ENCODE measurements around the gene GUCA1C.

Gene GUCA1C

DNA sequence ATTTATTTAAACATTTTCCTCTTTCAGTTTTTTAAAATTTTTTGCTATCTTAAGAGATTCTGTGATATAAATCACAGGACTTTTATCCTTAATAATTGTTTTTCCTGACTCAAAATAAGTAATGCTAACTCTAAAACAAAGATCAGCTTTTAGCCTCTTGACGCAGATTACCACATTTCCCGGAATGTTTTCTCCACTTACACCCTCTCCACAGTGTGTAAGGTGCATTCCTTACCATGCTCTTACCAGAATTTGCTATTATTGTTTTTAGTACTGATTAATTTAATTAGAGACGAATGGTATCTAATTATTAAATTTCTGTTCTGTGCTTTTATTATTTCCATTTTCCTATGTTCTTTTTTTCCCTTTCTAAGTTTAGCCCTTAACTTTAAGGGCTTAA is 34.8 kb downstream of the GUCA1C start:
- TF ChIP-seq RARB (CRISPR knock-in tag; IDR thresholded peaks at IDR 0.05) (no peak), ZFP3 (CRISPR knock-in tag; IDR thresholded peaks at IDR 0.05) (no peak), ARNTL (CRISPR knock-in tag; IDR thresholded peaks at IDR 0.05; ENCODE audit: borderline replicate concordance, low read depth) (no peak), BACH2 (CRISPR knock-in tag; IDR thresholded peaks at IDR 0.05; ENCODE audit: borderline replicate concordance) (no peak), SNAI2 (CRISPR knock-in tag; IDR thresholded peaks at IDR 0.05) (no peak)
- ATAC-seq: no peak

- peak; percentile 95 for ATAC-seq
- TF ChIP-seq PPARA (CRISPR knock-in tag; IDR thresholded peaks at IDR 0.05; ENCODE audit: borderline replicate concordance) (no peak), ZNF8 (CRISPR knock-in tag; IDR thresholded peaks at IDR 0.05) (no peak), CSDC2 (CRISPR knock-in tag; IDR thresholded peaks at IDR 0.05) (no peak), ARNTL (CRISPR knock-in tag; IDR thresholded peaks at IDR 0.05; ENCODE audit: borderline replicate concordance, low read depth) (no peak), BACH2 (CRISPR knock-in tag; IDR thresholded peaks at IDR 0.05; ENCODE audit: borderline replicate concordance) (no peak), PATZ1 (CRISPR knock-in tag; IDR thresholded peaks at IDR 0.05; ENCODE audit: borderline replicate concordance) (no peak), SNAI2 (CRISPR knock-in tag; IDR thresholded peaks at IDR 0.05) (no peak)
- TF ChIP-seq, protein P1, sequence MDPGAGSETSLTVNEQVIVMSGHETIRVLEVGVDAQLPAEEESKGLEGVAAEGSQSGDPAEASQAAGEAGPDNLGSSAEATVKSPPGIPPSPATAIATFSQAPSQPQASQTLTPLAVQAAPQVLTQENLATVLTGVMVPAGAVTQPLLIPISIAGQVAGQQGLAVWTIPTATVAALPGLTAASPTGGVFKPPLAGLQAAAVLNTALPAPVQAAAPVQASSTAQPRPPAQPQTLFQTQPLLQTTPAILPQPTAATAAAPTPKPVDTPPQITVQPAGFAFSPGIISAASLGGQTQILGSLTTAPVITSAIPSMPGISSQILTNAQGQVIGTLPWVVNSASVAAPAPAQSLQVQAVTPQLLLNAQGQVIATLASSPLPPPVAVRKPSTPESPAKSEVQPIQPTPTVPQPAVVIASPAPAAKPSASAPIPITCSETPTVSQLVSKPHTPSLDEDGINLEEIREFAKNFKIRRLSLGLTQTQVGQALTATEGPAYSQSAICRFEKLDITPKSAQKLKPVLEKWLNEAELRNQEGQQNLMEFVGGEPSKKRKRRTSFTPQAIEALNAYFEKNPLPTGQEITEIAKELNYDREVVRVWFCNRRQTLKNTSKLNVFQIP (CRISPR knock-in tag; IDR thresholded peaks at IDR 0.05; ENCODE audit: borderline replicate concordance, low read depth): no peak
- TF ChIP-seq, protein P2, sequence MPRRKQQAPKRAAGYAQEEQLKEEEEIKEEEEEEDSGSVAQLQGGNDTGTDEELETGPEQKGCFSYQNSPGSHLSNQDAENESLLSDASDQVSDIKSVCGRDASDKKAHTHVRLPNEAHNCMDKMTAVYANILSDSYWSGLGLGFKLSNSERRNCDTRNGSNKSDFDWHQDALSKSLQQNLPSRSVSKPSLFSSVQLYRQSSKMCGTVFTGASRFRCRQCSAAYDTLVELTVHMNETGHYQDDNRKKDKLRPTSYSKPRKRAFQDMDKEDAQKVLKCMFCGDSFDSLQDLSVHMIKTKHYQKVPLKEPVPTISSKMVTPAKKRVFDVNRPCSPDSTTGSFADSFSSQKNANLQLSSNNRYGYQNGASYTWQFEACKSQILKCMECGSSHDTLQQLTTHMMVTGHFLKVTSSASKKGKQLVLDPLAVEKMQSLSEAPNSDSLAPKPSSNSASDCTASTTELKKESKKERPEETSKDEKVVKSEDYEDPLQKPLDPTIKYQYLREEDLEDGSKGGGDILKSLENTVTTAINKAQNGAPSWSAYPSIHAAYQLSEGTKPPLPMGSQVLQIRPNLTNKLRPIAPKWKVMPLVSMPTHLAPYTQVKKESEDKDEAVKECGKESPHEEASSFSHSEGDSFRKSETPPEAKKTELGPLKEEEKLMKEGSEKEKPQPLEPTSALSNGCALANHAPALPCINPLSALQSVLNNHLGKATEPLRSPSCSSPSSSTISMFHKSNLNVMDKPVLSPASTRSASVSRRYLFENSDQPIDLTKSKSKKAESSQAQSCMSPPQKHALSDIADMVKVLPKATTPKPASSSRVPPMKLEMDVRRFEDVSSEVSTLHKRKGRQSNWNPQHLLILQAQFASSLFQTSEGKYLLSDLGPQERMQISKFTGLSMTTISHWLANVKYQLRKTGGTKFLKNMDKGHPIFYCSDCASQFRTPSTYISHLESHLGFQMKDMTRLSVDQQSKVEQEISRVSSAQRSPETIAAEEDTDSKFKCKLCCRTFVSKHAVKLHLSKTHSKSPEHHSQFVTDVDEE (CRISPR knock-in tag; IDR thresholded peaks at IDR 0.05): no peak
Measured at GRCh38 chr3:108914774-108915641, 38.7 kb downstream of the GUCA1C start.

DNA sequence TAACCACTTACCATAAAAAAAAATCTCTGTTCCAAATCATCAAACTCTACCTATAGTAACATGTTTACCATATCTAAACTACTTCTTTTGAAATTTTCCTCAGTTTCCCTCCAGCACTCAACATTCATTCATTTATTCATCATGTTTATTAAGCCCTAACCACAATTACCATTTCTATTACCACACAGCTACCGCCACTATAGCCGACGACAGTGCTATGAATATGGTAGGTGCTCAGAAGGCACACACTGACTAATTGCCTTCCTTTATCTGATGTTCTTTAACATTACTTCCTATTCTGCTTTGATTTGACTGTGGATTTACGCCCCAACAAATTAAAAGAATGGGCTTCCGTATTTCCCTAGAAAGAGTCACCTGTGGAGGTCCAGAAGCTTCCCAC is 43.9 kb downstream of the GUCA1C start:
- ATAC-seq: no peak
- TF ChIP-seq SNAI2 (CRISPR knock-in tag; IDR thresholded peaks at IDR 0.05) (no peak), ZC3H10 (CRISPR knock-in tag; IDR thresholded peaks at IDR 0.05) (no peak)

DNA sequence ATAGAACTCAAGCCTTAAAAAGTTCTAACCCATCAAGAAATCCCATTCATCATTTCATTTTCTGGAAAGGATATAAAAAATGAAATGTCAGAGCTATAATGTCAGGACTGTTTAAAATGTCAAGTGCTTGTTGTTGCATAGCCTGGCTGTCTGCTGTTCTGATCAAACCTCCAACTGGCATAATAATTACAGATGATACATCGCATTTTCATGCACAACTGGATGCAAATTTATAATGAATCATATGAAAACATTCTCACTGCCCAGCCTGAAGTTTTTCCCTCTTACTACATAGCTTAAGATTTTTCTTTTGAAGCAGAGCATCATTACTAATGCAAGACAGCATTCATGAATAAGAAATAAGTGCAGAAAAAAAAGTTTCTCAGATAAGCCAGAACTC is 46.5 kb downstream of the GUCA1C start:
- ATAC-seq: no peak
- TF ChIP-seq GLIS3 (CRISPR knock-in tag; IDR thresholded peaks at IDR 0.05) (no peak), ISL1 (CRISPR knock-in tag; IDR thresholded peaks at IDR 0.05) (no peak), TOX (CRISPR knock-in tag; IDR thresholded peaks at IDR 0.05; ENCODE audit: borderline replicate concordance) (no peak), ZFP30 (CRISPR knock-in tag; IDR thresholded peaks at IDR 0.05) (no peak), ZC3H10 (CRISPR knock-in tag; IDR thresholded peaks at IDR 0.05) (no peak), BACH2 (CRISPR knock-in tag; IDR thresholded peaks at IDR 0.05; ENCODE audit: borderline replicate concordance) (no peak), ARNTL (CRISPR knock-in tag; IDR thresholded peaks at IDR 0.05; ENCODE audit: borderline replicate concordance, low read depth) (no peak), ZNF8 (CRISPR knock-in tag; IDR thresholded peaks at IDR 0.05) (no peak), ZNF565 (CRISPR knock-in tag; conservative IDR thresholded peaks at IDR 0.05; ENCODE audit: low read depth) (no peak), ZFP3 (CRISPR knock-in tag; IDR thresholded peaks at IDR 0.05) (no peak), CSRNP3 (CRISPR knock-in tag; IDR thresholded peaks at IDR 0.05) (no peak), SNAI2 (CRISPR knock-in tag; IDR thresholded peaks at IDR 0.05) (no peak), CSDC2 (CRISPR knock-in tag; IDR thresholded peaks at IDR 0.05) (no peak), ZNF70 (CRISPR knock-in tag; IDR thresholded peaks at IDR 0.05) (no peak), TCF4 (CRISPR knock-in tag; IDR thresholded peaks at IDR 0.05; ENCODE audit: borderline replicate concordance) (no peak), RARB (CRISPR knock-in tag; IDR thresholded peaks at IDR 0.05) (no peak), PATZ1 (CRISPR knock-in tag; IDR thresholded peaks at IDR 0.05; ENCODE audit: borderline replicate concordance) (no peak), OSR1 (CRISPR knock-in tag; IDR thresholded peaks at IDR 0.05) (no peak)
- TF ChIP-seq, protein P2 (CRISPR knock-in tag; IDR thresholded peaks at IDR 0.05): no peak
